22Rv1 (cell line): ENCODE results near the gene NUAK1.

ENCODE experiments used
- H3K27ac ChIP-seq: fragments of 450-650 bp; 2 replicates; pipeline ENCODE4 v1.5.1; 2017
- CTCF ChIP-seq: fragments of 450-650 bp; IDR thresholded peaks from 2 replicates; pipeline ENCODE4 v1.5.1; 2017; ENCODE audit warnings: mild to moderate bottlenecking
- ZFX ChIP-seq: fragments of 450-650 bp; IDR thresholded peaks from 2 replicates; pipeline ENCODE4 v1.6.1; 2017; ENCODE audit warnings: antibody characterized with exemption, borderline replicate concordance

NUAK1 gene

GRCh38 chr12:106081606-106082005 is 57.1 kb downstream of the NUAK1 start:
- no peak overlapping the region for H3K27ac ChIP-seq
- TF ChIP-seq ZFX (no peak), CTCF (no peak)

- H3K27ac ChIP-seq = no peak overlapping the region
- TF ChIP-seq ZFX (no peak), CTCF (no peak)
These were observed 58.0 kb downstream of the NUAK1 start for GRCh38 chr12:106080791-106081170.

GRCh38 chr12:106080041-106080790 is 58.5 kb downstream of the NUAK1 start:
- no peak overlapping the region for H3K27ac ChIP-seq
- TF ChIP-seq ZFX = no peak
- TF ChIP-seq CTCF = no peak

- no peak for TF ChIP-seq ZFX
- no peak for TF ChIP-seq CTCF
- H3K27ac ChIP-seq = no peak overlapping the region
These were observed 59.5 kb downstream of the NUAK1 start for GRCh38 chr12:106079148-106079738.

GRCh38 chr12:106078358-106079010 is 60.3 kb downstream of the NUAK1 start:
- no peak overlapping the region for H3K27ac ChIP-seq
- no peak for TF ChIP-seq ZFX
- TF ChIP-seq CTCF = no peak

GRCh38 chr12:106074706-106075392 is 63.9 kb downstream of the NUAK1 start:
- TF ChIP-seq ZFX = no peak
- no peak overlapping the region for H3K27ac ChIP-seq

GRCh38 chr12:106074361-106074705 is 64.4 kb downstream of the NUAK1 start:
- TF ChIP-seq CTCF (no peak), ZFX (no peak)
- no peak overlapping the region for H3K27ac ChIP-seq
